IMR-90 (cell line): ENCODE data around the gene WASHC4. TPM values are rescaled to one million over a fixed set of nuclear protein-coding genes. Genes with fewer than 3 reads are reported as not detected.

ENCODE experiments used
- ATAC-seq: fragments of 200-7000 bp; cut with Tn5 transposase; 2 replicates; pipeline ENCODE4 v1.9.1; 2020; ENCODE audit warnings: low read depth, mild to moderate bottlenecking, moderate library complexity
- BruUV-seq: library from RNA; stranded (reverse); fragments of 400-500 nt; replicated peaks from 2 replicates; lab custom pipeline; 2021; lab: Mats Ljungman, UMichigan
- CTCF ChIA-PET: fragments of 300-600 bp; formaldehyde crosslinking; extraction: SDS; loops from one replicate; lab custom pipeline; 2021; ENCODE audit warnings: antibody characterized with exemption; lab: Yijun Ruan, JAX
- POLR2A ChIA-PET: fragments of 300-600 bp; sonication (Branson Sonifier 250); formaldehyde crosslinking; loops from one replicate; lab custom pipeline; 2022; ENCODE audit warnings: antibody characterized with exemption; ENCODE audit not compliant: unreplicated experiment; lab: Charles Lee
- DNase-seq: peaks from one replicate; pipeline ENCODE4 v3.0.0; 2013
- H2AFZ ChIP-seq: replicated peaks from 2 replicates; pipeline ENCODE3; 2013; ENCODE audit warnings: low read length, mild to moderate bottlenecking; ENCODE audit not compliant: poor library complexity
- H2AK5ac ChIP-seq: 2 replicates; pipeline ENCODE4 v1.6.1; 2013; ENCODE audit warnings: low read depth, low read length, inconsistent platforms
- H2AK9ac ChIP-seq: replicated peaks from 2 replicates; pipeline ENCODE3; 2013; ENCODE audit warnings: mild to moderate bottlenecking, low read depth, low read length, moderate library complexity; ENCODE audit not compliant: poor library complexity
- H2BK120ac ChIP-seq: 2 replicates; pipeline ENCODE4 v1.6.1; 2013; ENCODE audit warnings: low read depth, low read length, inconsistent platforms
- H2BK15ac ChIP-seq: 3 replicates; pipeline ENCODE4 v1.6.1; 2013; ENCODE audit warnings: low read depth, low read length, inconsistent platforms
- H2BK20ac ChIP-seq: 2 replicates; pipeline ENCODE4 v1.6.1; 2013; ENCODE audit warnings: low read depth, mild to moderate bottlenecking, inconsistent platforms, low read length, moderate library complexity
- H2BK5ac ChIP-seq: 2 replicates; pipeline ENCODE4 v1.6.1; 2013; ENCODE audit warnings: mild to moderate bottlenecking, low read depth, low read length, inconsistent platforms; ENCODE audit not compliant: poor library complexity, severe bottlenecking
- H3K14ac ChIP-seq: replicated peaks from 2 replicates; pipeline ENCODE4 v1.6.1; 2013; ENCODE audit warnings: low read depth, low read length, inconsistent platforms
- H3K18ac ChIP-seq: 2 replicates; pipeline ENCODE4 v1.6.1; 2013; ENCODE audit warnings: low read depth, low read length, control low read depth
- H3K23ac ChIP-seq: 2 replicates; pipeline ENCODE4 v1.6.1; 2013; ENCODE audit warnings: low read depth, low read length, inconsistent platforms
- H3K27ac ChIP-seq: 2 replicates; pipeline ENCODE4 v1.5.1; 2013; ENCODE audit warnings: mild to moderate bottlenecking, control low read depth, low read length; ENCODE audit not compliant: insufficient read depth
- H3K27me3 ChIP-seq: 2 replicates; pipeline ENCODE4 v1.6.1; 2013; ENCODE audit warnings: low read length; ENCODE audit not compliant: control insufficient read depth, insufficient read depth
- H3K36me3 ChIP-seq: 2 replicates; pipeline ENCODE4 v1.6.1; 2013; ENCODE audit warnings: low read length, mixed read lengths; ENCODE audit not compliant: control insufficient read depth, insufficient read depth
- H3K4ac ChIP-seq: 2 replicates; pipeline ENCODE4 v1.6.1; 2013; ENCODE audit warnings: low read depth, low read length, inconsistent platforms
- H3K4me1 ChIP-seq: 2 replicates; pipeline ENCODE4 v1.6.1; 2013; ENCODE audit warnings: low read length, mixed read lengths; ENCODE audit not compliant: control insufficient read depth, insufficient read depth
- H3K4me2 ChIP-seq: 2 replicates; pipeline ENCODE4 v1.6.1; 2013; ENCODE audit warnings: low read depth, mild to moderate bottlenecking, control low read depth, low read length, moderate library complexity
- H3K4me3 ChIP-seq: 2 replicates; pipeline ENCODE4 v1.5.1; 2013; ENCODE audit warnings: low read depth, mild to moderate bottlenecking, control low read depth, low read length, moderate library complexity; ENCODE audit not compliant: insufficient read depth
- H3K56ac ChIP-seq: 2 replicates; pipeline ENCODE4 v1.6.1; 2013; ENCODE audit warnings: low read length, inconsistent platforms; ENCODE audit not compliant: insufficient read depth; ENCODE audit errors: extremely low read depth
- H3K79me1 ChIP-seq, 2 experiments: 2 replicates each; pipeline ENCODE4 v1.6.1; 2013; ENCODE audit warnings: low read length in 2 of 2, inconsistent platforms in 1 of 2, low read depth in 1 of 2
- H3K9ac ChIP-seq: 2 replicates; pipeline ENCODE4 v1.6.1; 2013; ENCODE audit warnings: low read depth, low read length, control low read depth
- H3K9me1 ChIP-seq: 2 replicates; pipeline ENCODE4 v1.6.1; 2013; ENCODE audit warnings: low read length, inconsistent platforms; ENCODE audit not compliant: insufficient read depth
- H3K9me3 ChIP-seq: 2 replicates; pipeline ENCODE4 v1.6.1; 2013; ENCODE audit warnings: low read length; ENCODE audit not compliant: control insufficient read depth, insufficient read depth
- H4K20me1 ChIP-seq: 2 replicates; pipeline ENCODE4 v1.6.1; 2013; ENCODE audit warnings: low read length, inconsistent platforms; ENCODE audit not compliant: insufficient read depth
- H4K5ac ChIP-seq: 2 replicates; pipeline ENCODE4 v1.6.1; 2013; ENCODE audit warnings: mild to moderate bottlenecking, low read depth, low read length, control low read depth
- H4K8ac ChIP-seq, 2 experiments: 2 replicates each; pipeline ENCODE4 v1.6.1; 2013; ENCODE audit warnings: low read depth in 2 of 2, low read length in 2 of 2, control low read depth in 1 of 2, inconsistent platforms in 1 of 2
- H4K91ac ChIP-seq: 2 replicates; pipeline ENCODE4 v1.6.1; 2013; ENCODE audit warnings: low read depth, low read length, inconsistent platforms; ENCODE audit not compliant: insufficient read depth
- dilution Hi-C: fragments of 300-500 bp; cut with HindIII; formaldehyde crosslinking; loops from one replicate; pipeline ENCODE4 v1.14.3; 2018; ENCODE audit warnings: low sequenced_read_pairs; ENCODE audit not compliant: unreplicated experiment
- in situ Hi-C: fragments of 300-500 bp; cut with MboI; formaldehyde crosslinking; loops from 3 replicates; pipeline ENCODE4 v1.14.3; 2019; ENCODE audit warnings: low sequenced_read_pairs, inconsistent platforms, mixed read lengths
- intact Hi-C: fragments of 100-400 bp; cut with micrococcal nuclease; formaldehyde crosslinking; loops from 2 replicates; pipeline ENCODE4 v1.10.0; 2022
- polyA plus RNA-seq, 3 experiments: library from polyadenylated mRNA; depleted of rRNA; stranded (reverse); fragments of >200 nt; gene quantifications; 2 replicates each; pipeline ENCODE4 v1.2.3, GENCODE V29; 2012; ENCODE audit warnings: low replicate concordance in 1 of 3
- total RNA-seq: library from RNA; depleted of rRNA; stranded (reverse); fragments of >200 nt; gene quantifications from 2 replicates; pipeline ENCODE4 v1.2.3, GENCODE V29; 2012
- TF ChIP-seq, protein P1 (sequence below): conservative IDR thresholded peaks from 2 replicates; pipeline ENCODE4 v1.5.1; 2012; ENCODE audit warnings: mild to moderate bottlenecking, low read depth, low read length, improper control_type of control experiment

The WASHC4 gene
- total and polyA plus RNA-seq, 2 of the 4 experiments (the other 2 are of a cell fraction), result 16.4 to 47.0 TPM

DNA sequence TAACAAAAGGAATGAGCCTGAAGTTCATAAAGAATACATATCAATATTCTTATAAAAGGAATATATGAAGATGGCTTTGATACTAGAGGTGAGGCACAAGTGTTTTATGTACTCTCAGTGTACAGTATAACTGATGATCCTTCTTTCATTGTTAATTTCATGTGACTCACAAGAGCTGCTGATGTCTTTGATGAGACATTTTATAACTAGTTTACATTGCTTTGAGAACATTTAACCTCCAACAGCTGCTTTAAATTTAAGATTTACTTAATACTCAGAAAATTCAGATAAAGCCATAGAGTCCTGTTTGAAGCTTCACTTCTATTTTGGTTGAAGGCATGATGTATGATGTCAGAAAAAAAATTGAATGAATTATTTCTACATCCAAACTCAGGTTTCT, 59.8 kb downstream of the WASHC4 start:
- ATAC-seq (peak; percentile 39), DNase-seq (peak; percentile 53)
- H2AK9ac ChIP-seq, result no peak overlapping the region
- H3K79me1 ChIP-seq, result peaks cover 0 to 10% of the 10 kb centered on the region in 2 experiments; a peak in 2 of 4 replicates
- ChIA-PET CTCF (no interaction called here), POLR2A (no interaction called here)
- H3K9ac ChIP-seq, result no peak overlapping the region
- no peak overlapping the region for H2AFZ ChIP-seq
- no peak overlapping the region for H3K4me2 ChIP-seq
- TF ChIP-seq, protein P1, sequence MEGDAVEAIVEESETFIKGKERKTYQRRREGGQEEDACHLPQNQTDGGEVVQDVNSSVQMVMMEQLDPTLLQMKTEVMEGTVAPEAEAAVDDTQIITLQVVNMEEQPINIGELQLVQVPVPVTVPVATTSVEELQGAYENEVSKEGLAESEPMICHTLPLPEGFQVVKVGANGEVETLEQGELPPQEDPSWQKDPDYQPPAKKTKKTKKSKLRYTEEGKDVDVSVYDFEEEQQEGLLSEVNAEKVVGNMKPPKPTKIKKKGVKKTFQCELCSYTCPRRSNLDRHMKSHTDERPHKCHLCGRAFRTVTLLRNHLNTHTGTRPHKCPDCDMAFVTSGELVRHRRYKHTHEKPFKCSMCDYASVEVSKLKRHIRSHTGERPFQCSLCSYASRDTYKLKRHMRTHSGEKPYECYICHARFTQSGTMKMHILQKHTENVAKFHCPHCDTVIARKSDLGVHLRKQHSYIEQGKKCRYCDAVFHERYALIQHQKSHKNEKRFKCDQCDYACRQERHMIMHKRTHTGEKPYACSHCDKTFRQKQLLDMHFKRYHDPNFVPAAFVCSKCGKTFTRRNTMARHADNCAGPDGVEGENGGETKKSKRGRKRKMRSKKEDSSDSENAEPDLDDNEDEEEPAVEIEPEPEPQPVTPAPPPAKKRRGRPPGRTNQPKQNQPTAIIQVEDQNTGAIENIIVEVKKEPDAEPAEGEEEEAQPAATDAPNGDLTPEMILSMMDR, result no peak
- no peak overlapping the region for H3K14ac ChIP-seq
- no peak overlapping the region for H2BK120ac ChIP-seq
- intact Hi-C loops (loop anchor here (5.0 kb wide), 1 partner anchor 215 kb away; no protein-coding TSS in a partner anchor), in situ Hi-C loops (no loop called here), dilution Hi-C loops (no loop called here)
- no peak overlapping the region for H3K4ac ChIP-seq
- H3K18ac ChIP-seq, result no peak overlapping the region
- BruUV-seq, result no TSS peak
- H4K20me1 ChIP-seq, result no peaks in the 10 kb centered on the region; the same call in 1 of the 2 replicates
- H4K8ac ChIP-seq, result no peak overlapping the region
- H3K27ac ChIP-seq, result no peak overlapping the region; the same call in 1 of the 2 replicates
- H2BK20ac ChIP-seq, result no peak overlapping the region
- no peak overlapping the region for H4K91ac ChIP-seq
- peaks cover 4% of the 10 kb centered on the region for H3K4me1 ChIP-seq
- no peak overlapping the region for H3K56ac ChIP-seq
- no peak overlapping the region for H2AK5ac ChIP-seq
- no peak overlapping the region for H2BK15ac ChIP-seq
- no peaks in the 10 kb centered on the region for H3K27me3 ChIP-seq
- H4K5ac ChIP-seq, result no peak overlapping the region
- H2BK5ac ChIP-seq, result peak overlapping the region; percentile 53
- H3K4me3 ChIP-seq, result no peak overlapping the region
- no peaks in the 10 kb centered on the region for H3K9me3 ChIP-seq
- H3K36me3 ChIP-seq, result peaks cover 23% of the 10 kb centered on the region
- H3K9me1 ChIP-seq, result peaks cover 2% of the 10 kb centered on the region; the same call in 1 of the 2 replicates
- no peak overlapping the region for H3K23ac ChIP-seq
